OCI-LY7 (cell line): Measurements from ENCODE around the gene EML6. TPM values are rescaled to one million over a fixed set of nuclear protein-coding genes. Genes with fewer than 3 reads are reported as not detected.
A peak's percentile ranks its signal among the peaks of the same experiment; 100 is the strongest.

Experiments used
- BruUV-seq: library from RNA; stranded (reverse); fragments of 400-500 nt; replicated peaks from 2 replicates; lab custom pipeline; 2021; lab: Mats Ljungman, UMichigan
- CTCF ChIA-PET: fragments of 300-600 bp; sonication (Branson Sonifier 250); formaldehyde crosslinking; loops from one replicate; lab custom pipeline; 2022; ENCODE audit warnings: antibody characterized with exemption; ENCODE audit not compliant: unreplicated experiment; lab: Charles Lee
- POLR2A ChIA-PET: fragments of 300-600 bp; sonication (Branson Sonifier 250); formaldehyde crosslinking; loops from one replicate; lab custom pipeline; 2022; ENCODE audit warnings: antibody characterized with exemption; lab: Charles Lee
- DNase-seq: peaks from one replicate; pipeline ENCODE4 v3.0.0-alpha.2; 2015; ENCODE audit warnings: low spot score
- H2AFZ ChIP-seq: fragments of 200-600 bp; sonication (generic), shearing (Covaris generic); 2 replicates; pipeline ENCODE4 v1.6.1; 2014; ENCODE audit warnings: mild to moderate bottlenecking, antibody characterized with exemption, low read length, moderate library complexity
- H3K27ac ChIP-seq: fragments of 200-600 bp; sonication (generic); 2 replicates; pipeline ENCODE4 v1.5.1; 2014; ENCODE audit warnings: mixed run types, low read depth, mild to moderate bottlenecking, moderate library complexity, low read length, inconsistent platforms; ENCODE audit not compliant: poor library complexity, severe bottlenecking
- H3K36me3 ChIP-seq: fragments of 200-600 bp; sonication (generic); 2 replicates; pipeline ENCODE4 v1.6.1; 2014; ENCODE audit warnings: mild to moderate bottlenecking, antibody characterized with exemption, low read length, moderate library complexity, mixed read lengths; ENCODE audit not compliant: insufficient read depth
- H3K4me1 ChIP-seq: fragments of 200-600 bp; sonication (generic); 2 replicates; pipeline ENCODE4 v1.5.1; 2014; ENCODE audit warnings: mild to moderate bottlenecking, low read length; ENCODE audit not compliant: insufficient read depth, poor library complexity, severe bottlenecking
- H3K4me2 ChIP-seq: fragments of 200-600 bp; sonication (generic); 2 replicates; pipeline ENCODE4 v1.6.1; 2014; ENCODE audit warnings: mild to moderate bottlenecking, low read length
- H3K4me3 ChIP-seq: fragments of 200-600 bp; sonication (generic); 2 replicates; pipeline ENCODE4 v1.5.1; 2014; ENCODE audit warnings: mild to moderate bottlenecking, low read depth, low read length; ENCODE audit not compliant: poor library complexity, severe bottlenecking
- H3K79me2 ChIP-seq: fragments of 200-600 bp; sonication (generic); 2 replicates; pipeline ENCODE4 v1.6.1; 2016; ENCODE audit warnings: low read depth, mild to moderate bottlenecking, low read length, moderate library complexity, mixed read lengths; ENCODE audit not compliant: insufficient read depth
- H3K9me2 ChIP-seq: fragments of 200-600 bp; sonication (generic); 2 replicates; pipeline ENCODE4 v1.6.1; 2016; ENCODE audit warnings: mild to moderate bottlenecking, low read length, mixed read lengths; ENCODE audit not compliant: insufficient read depth
- H3K9me3 ChIP-seq: fragments of 200-600 bp; sonication (generic); 2 replicates; pipeline ENCODE4 v1.6.1; 2014; ENCODE audit warnings: mild to moderate bottlenecking, mixed run types, low read length, mixed read lengths
- H4K20me1 ChIP-seq: fragments of 200-600 bp; sonication (generic); 2 replicates; pipeline ENCODE4 v1.6.1; 2014; ENCODE audit warnings: mild to moderate bottlenecking, antibody characterized with exemption, low read length, moderate library complexity, mixed read lengths; ENCODE audit not compliant: insufficient read depth
- EZH2phosphoT487 ChIP-seq: fragments of 200-600 bp; sonication (generic); IDR thresholded peaks from 2 replicates; pipeline ENCODE4 v1.6.1; 2018; ENCODE audit warnings: low read depth, borderline replicate concordance, mild to moderate bottlenecking, mixed run types, antibody characterized with exemption, low read length, moderate library complexity, mixed read lengths
- intact Hi-C: fragments of 100-400 bp; cut with micrococcal nuclease; formaldehyde crosslinking; loops from one replicate; pipeline ENCODE4 v1.10.0; 2022; ENCODE audit not compliant: unreplicated experiment
- total RNA-seq, 2 experiments: library from RNA; depleted of rRNA in 1 of 2; stranded (reverse); fragments of >200 nt in 1 of 2; shearing (Covaris generic) in 1 of 2; gene quantifications; 2 replicates each; pipeline ENCODE4 v1.2.3, GENCODE V29; 2014 to 2022
- TF ChIP-seq, protein P1 (sequence below): fragments of 200-600 bp; sonication (generic); conservative IDR thresholded peaks from 2 replicates; pipeline ENCODE4 v1.5.1; 2014; ENCODE audit warnings: mild to moderate bottlenecking, antibody characterized with exemption, low read length, moderate library complexity, mixed read lengths

Gene EML6
- total RNA-seq, 2 experiments from 2014 or later: 310 to 367 TPM

DNA sequence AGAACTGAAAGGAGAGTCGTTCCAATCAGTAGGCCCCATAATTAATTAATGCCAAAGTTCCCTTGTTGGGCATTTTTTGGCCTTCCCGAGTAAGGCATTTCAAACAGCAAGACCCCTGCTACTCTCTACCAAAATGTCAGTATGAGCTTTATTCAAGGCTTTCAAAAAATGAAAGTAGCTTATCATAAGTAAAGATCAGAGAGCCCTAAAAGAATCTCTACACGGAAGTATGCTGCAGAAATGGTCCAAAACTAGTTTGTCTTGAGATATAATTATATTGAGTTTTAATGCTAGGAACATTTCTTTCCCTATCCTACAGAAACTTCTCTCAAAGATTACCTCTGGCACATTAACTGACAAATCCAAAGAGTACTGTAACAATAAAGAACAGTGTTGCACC lies 282.8 kb downstream of the EML6 start:
- intact Hi-C loops: no loop called here

DNA sequence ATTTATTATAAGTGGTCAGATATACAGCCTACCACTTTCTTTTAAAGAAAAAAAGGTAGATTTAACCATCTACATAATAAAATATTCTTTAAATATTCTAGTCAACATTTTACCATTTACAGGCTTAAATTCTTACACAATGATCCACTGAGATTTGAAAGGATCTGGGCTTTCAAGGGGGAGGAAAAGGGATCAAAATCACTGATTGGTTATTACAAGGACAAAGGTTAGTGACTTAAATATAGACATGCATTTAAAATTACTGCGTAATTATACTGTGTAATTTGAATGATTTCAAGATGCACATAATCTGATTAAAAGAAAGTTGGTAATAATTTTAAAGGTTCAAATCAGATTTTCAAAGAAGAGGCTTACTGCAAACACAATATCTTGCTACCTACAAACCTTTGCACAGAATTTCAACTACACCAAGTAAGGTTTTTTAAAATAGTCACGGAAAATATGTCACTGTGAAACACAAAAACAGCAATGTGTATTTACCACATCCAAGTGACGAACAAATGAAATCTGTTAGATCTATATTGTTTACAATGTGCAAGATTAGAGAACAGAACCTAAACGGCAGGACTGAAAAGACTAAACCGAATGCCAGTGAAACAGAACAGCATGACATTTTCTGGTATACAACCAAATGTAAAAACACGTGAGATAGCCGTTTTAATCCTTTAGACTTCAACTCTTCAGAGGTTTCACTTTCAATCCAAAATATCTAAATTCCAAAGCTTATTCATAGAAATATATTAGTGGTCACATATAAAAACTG lies 286.0 kb downstream of the EML6 start:
- no peak overlapping the region for H2AFZ ChIP-seq
- peak overlapping the region; percentile 2 for H3K27ac ChIP-seq
- peaks cover 27% of the 10 kb centered on the region; the same call in 1 of the 2 replicates for H4K20me1 ChIP-seq
- DNase-seq: no peak
- ChIA-PET CTCF (interaction anchor here (0.5 kb wide), 1 partner anchor 214 kb away, joined by 3 read pairs; no protein-coding TSS in a partner anchor), POLR2A (interaction anchor here (0.7 to 1.6 kb wide), 8 partner anchors 10 to 510 kb away, joined by 3 to 7 read pairs (median 4); partner anchors contain the start of gene RTN4)
- H3K4me2 ChIP-seq: peak overlapping the region; percentile 79
- BruUV-seq: no TSS peak
- no peaks in the 10 kb centered on the region for H3K9me3 ChIP-seq
- no peaks in the 10 kb centered on the region for H3K36me3 ChIP-seq
- intact Hi-C loops: loop anchor here (5.0 kb wide), 1 partner anchor 252 kb away; no protein-coding TSS in a partner anchor
- H3K4me3 ChIP-seq: peak overlapping the region; percentile 63
- H3K9me2 ChIP-seq: no peaks in the 10 kb centered on the region
- peaks cover 36% of the 10 kb centered on the region for H3K4me1 ChIP-seq
- H3K79me2 ChIP-seq: peaks cover 79% of the 10 kb centered on the region
- TF ChIP-seq, protein P1, sequence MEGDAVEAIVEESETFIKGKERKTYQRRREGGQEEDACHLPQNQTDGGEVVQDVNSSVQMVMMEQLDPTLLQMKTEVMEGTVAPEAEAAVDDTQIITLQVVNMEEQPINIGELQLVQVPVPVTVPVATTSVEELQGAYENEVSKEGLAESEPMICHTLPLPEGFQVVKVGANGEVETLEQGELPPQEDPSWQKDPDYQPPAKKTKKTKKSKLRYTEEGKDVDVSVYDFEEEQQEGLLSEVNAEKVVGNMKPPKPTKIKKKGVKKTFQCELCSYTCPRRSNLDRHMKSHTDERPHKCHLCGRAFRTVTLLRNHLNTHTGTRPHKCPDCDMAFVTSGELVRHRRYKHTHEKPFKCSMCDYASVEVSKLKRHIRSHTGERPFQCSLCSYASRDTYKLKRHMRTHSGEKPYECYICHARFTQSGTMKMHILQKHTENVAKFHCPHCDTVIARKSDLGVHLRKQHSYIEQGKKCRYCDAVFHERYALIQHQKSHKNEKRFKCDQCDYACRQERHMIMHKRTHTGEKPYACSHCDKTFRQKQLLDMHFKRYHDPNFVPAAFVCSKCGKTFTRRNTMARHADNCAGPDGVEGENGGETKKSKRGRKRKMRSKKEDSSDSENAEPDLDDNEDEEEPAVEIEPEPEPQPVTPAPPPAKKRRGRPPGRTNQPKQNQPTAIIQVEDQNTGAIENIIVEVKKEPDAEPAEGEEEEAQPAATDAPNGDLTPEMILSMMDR: no peak
- TF ChIP-seq EZH2phosphoT487: no peak

More for the DNA sequence above, 282.8 kb downstream of the EML6 start:
- H2AFZ ChIP-seq: no peak overlapping the region
- no peaks in the 10 kb centered on the region for H3K9me3 ChIP-seq
- H3K4me3 ChIP-seq: no peak overlapping the region
- no peaks in the 10 kb centered on the region for H3K9me2 ChIP-seq
- no TSS peak for BruUV-seq
- H4K20me1 ChIP-seq: peaks cover 18% of the 10 kb centered on the region; the same call in 1 of the 2 replicates
- TF ChIP-seq EZH2phosphoT487: no peak
- TF ChIP-seq, protein P1: no peak
- H3K79me2 ChIP-seq: peaks cover 71% of the 10 kb centered on the region
- H3K27ac ChIP-seq: no peak overlapping the region
- H3K4me1 ChIP-seq: peaks cover 20% of the 10 kb centered on the region
- CTCF ChIA-PET: no interaction called here
- H3K36me3 ChIP-seq: no peaks in the 10 kb centered on the region
- H3K4me2 ChIP-seq: no peak overlapping the region
- POLR2A ChIA-PET: interaction anchor here (0.8 to 1.5 kb wide), 6 partner anchors 12 to 109 kb away, joined by 3 to 5 read pairs (median 4); partner anchors contain the start of gene RTN4
- no peak for DNase-seq
